ENCODE measurements around the gene CAMTA1. TPM values are rescaled to one million over a fixed set of nuclear protein-coding genes. Genes with fewer than 3 reads are reported as not detected.

Gene CAMTA1
- total RNA-seq, 1 donor from 2014 or later, result 34.4 TPM

DNA sequence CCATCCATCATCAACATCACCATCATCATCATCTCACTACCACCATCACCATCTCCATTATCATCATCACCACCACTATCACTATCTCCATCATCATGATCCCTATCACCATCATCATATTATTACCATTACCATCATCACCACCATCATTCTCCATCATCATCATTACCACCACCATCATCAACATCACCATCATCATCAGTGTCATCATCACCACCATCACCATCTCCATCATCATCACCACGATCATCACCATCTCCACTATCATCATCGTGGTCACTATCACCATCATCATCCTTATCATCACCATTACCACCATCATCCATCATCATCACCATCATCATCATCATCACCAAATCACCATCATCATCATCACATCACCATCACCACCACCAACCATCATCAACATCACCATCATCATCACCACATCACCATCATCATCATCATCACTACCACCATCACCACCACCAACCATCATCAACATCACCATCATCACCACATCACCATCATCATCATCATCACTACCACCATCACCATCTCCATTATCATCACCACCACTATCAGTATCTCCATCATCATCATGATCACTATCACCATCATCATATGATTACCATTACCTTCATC lies 783.8 kb downstream of the CAMTA1 start:
- ATAC-seq, result no peak

DNA sequence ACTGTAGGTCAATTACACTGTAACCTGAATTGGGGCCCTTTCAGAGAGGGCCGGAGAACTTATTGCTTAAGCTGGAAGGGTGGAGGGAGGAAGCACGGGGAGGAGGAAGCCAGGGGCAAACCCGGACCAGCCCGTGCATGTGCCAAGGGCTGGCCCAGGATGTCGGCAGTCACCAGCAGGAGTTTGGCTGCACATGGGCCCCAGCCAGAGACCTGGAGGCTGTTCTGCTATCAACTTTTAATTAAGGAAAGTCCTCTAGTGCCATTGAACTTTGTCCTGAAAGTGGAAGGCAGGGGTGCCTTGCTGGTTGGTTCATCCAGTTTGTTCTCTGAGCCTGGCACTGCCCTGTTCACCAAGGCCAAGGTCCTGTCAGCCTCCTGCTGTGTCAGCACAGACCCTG lies 785.1 kb downstream of the CAMTA1 start:
- ATAC-seq, result peak; percentile 57

DNA sequence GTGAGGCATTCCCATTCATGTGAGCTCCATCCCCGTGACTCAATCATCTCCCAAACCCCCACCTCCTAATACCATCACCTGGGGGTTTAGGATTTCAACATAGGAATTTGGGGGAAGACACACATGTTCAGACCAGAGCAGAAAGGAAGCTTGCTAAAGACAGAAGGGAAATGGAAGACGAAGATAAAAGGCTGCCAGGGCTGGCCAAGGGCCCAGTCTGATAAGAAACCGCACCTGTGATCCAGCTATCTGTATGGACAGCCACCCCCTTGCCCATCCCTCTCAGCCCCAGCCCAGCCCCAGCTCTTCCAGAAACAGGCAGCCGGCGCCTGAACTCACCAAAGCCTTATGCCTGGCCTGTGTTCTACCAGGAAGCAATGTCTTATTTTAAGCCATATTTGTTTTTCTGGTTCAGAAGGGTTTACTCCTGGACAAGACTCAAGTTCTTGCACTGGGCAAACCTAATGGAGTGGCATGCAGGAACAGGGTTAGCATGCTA lies 787.4 kb downstream of the CAMTA1 start:
- peak; percentile 58 for ATAC-seq

DNA sequence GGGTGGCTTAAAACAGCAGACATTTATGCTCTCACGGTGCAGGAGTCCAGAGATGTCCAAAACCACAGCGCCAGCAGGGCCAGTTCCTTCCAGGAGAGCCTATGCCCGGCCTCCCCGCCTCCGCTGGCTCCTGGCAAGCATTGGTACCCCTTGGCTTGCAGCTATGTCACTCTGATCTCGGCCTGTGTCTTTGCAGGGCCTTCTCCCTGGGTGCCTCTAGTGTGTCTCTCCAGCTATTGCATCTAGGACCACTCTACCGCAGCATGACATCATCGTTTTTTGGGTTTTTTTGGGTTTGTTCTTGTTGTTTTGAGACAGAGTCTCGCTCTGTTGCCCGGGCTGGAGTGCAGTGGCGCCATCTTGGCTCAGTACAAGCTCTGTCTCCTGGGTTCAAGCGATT lies 788.2 kb downstream of the CAMTA1 start:
- ATAC-seq, result no peak

DNA sequence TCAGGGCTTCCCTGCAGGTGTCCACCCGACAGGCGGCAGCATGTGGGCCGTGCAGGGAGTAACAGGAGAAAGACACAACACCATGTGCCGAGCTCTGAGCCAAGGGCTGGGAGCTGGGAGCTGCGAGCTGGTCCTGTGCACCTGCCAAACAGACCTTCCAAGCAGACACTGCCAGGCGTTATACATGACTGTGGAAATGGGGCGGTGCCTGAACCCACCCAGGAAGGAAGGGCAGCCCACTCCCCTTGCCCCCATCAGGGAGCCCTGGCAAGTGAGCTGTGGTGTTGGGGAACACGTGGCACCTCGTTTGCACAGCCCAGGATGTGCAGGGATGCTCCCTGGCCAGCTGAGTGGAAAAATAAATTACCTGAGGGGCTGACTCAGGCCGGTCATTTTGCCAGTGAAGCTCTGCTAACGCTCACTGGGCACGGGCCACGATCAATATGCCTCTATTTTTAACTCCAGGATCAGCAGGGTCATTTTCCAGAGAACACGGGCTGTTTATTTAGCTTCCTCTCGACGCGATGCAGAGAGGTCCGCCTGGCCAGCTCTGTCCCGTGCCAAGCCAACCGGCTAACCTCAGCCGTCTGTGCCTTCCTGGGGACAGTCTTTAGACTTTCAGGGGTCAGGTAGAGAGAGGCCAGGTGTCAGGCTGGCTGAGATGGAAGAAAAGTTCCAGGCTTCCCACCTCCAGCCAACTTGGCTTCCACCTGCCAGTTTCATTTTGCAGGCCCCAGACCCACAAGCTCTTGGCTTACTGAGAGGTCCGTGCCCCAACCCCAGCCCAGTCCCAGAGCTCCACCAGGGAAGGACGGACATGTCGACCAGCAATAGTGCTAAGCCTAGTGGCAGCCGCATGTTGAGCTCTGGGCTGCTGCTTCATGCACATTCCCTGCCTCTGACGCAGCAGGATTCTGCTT lies 789.1 kb downstream of the CAMTA1 start:
- no peak for ATAC-seq

DNA sequence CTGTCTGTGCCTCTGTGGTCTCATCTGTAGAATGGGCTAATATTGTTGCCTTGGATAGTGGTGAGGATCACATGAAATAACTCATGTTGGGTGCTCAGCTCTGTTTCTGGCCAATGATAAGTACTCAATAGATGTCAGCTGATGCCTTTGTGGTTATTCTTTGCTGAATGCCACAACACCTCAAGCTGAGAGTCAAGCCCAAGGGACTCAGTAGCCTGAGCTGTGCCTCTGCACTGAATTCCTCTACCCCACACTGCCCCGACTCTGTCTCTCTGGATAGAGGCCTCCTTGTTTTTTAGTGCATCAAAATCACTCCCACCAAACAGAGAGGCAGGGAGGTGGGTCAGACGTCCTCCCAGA lies 789.8 kb downstream of the CAMTA1 start:
- ATAC-seq, result no peak

DNA sequence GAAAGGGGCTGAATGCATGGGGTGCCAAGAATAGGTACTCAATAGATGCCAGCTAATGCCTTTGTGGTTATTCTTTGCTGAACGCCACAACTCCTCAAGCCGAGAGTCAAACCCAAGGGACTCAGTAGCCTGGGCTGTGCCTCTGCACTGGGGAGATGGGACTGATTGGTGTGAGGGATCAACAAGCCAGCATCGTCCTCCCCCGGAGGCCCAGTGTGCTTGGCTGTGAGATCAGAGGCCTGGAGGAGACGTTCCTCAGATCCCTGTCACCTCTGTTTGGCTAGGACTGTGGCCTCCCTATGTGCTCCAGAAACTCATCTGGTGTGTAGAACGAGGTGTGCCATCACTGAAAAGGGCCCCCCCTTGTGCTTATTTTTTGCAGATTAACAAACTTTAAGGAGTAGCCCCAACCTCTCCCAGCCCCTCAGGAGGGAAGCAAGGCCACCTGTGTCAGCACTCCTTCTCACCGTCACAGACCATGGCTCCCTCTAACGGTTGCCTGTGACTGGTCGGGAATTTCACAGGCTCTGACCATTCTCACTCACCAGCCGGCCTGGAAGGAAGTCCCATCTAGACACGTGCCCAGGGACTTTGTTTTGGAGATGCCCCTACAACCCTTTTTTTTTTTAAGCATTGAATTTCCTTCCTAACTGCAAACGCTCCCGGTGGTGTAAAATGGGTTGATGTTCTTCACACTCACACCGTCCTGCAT lies 791.8 kb downstream of the CAMTA1 start:
- no peak for ATAC-seq

DNA sequence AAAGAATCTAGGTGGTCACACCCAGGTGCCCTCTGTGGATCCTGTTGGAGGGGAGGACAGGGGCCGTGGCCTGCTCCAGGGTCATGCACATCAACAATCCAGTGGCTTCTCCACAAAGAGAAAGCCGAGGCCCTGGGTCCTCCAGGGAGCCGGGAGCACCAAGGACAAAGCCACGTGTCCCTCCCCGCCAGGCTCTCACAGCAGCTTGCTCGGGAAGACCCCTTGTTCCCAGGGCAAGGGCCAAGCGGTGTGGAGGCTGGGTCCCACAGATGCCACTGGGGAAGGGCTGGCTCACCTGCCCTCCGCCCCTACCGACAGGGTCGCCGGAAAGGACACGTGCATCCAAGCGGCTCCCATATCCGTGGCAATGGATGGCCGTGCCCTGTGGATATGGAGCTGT lies 793.0 kb downstream of the CAMTA1 start:
- ATAC-seq, result no peak

DNA sequence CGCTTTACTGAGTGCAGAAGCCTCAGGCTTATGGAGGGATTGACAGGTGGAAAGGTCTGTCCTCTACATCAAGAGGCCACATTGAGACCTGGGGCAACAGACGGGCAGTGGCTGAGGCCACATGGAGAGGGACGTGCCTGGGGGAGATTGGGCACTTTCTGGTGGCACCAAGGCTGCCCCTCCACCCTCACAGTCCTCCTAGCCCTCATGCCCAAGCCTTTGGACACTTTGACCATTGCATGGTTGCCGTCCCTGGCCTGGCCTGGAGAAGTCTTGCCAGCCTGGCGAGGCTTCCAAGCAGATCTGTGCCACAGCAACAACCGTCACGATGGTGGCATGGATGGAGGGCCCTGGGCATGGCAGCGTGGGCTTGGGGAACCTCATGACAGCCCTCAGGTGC lies 793.8 kb downstream of the CAMTA1 start:
- no peak for ATAC-seq

DNA sequence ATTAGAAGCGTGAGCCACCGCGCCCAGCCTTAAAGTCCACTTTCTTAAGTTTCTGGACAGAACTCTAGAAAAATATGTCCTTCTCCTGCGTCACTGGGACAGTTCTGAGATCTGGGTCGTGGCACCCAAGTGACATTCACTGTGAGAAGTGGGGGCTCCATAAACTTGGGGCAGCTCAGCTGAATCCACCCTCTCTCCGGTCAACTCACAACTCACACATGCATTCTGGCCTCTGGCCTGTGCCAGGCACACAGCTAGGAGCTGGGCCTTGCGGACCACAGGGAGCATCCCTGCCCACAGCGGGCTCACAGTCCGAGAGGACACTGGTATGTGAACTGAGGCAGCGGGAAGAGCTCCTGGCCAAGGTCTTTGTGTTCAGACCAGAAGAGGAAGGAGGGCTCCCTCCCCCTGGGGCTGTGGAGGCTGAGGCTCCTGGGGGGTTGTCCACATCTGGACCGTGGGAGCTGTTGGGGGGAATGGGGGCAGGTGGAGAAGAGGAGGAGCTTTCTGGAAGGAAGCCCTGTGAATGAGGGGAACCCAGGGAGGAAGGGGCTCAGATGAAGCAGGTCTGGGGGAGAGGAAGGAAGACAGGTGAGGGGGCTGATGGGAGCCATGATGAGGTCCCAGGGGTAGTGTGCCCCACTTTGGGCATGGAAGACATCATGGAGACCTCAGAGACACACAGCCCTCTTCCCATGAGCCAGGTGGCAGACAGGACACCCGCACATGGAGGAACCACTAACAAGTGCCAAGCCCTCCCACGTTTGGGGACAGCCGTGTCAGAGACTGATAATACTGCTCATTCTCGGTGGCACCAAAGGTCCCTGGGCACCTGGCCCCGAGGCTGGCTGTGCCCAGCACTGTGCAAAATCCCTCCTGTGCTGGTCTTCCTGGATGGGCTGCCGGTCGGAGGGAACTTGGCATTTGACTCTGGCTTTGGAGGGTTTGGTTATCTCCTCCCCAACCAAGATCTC lies 794.9 kb downstream of the CAMTA1 start:
- ATAC-seq, result no peak

DNA sequence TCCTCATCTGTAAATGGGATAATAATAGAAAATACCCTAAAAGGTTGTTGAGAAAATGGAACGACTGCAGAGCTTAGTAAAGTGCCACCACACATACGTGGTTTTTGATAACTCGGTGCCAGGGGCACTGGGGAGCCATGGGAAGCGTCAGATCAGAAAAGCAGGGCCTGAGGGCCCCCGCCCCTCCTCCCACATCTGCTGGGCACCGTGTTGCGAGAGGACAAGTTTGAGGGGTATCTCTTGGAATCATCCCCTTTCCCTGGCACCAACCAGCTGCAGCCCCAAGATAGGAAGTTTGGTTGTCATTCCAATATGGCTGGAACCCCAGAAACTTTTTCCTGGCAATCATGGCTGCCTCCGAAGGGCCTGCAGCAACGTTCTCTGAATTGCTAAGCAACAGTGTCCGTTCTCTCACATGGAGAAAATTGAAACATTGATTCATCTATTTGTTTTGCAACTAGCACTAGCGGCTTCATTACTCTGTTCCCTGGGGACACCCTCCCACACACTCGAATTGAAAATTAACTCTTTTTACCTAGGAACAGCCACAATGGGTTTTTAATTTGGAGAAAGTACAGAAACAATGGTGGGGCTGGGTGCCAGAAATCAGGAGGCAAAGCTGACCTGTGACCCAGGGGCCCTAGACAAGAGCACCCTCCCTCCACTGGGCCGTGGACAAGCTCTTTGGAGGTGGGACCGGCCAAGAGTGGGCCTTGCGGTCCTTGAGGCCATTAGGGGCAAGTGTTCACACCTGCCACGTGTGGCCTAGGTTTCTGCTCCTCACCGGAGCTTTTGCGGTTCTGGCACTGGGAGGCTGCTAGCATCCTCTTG lies 795.9 kb downstream of the CAMTA1 start:
- no peak for ATAC-seq

DNA sequence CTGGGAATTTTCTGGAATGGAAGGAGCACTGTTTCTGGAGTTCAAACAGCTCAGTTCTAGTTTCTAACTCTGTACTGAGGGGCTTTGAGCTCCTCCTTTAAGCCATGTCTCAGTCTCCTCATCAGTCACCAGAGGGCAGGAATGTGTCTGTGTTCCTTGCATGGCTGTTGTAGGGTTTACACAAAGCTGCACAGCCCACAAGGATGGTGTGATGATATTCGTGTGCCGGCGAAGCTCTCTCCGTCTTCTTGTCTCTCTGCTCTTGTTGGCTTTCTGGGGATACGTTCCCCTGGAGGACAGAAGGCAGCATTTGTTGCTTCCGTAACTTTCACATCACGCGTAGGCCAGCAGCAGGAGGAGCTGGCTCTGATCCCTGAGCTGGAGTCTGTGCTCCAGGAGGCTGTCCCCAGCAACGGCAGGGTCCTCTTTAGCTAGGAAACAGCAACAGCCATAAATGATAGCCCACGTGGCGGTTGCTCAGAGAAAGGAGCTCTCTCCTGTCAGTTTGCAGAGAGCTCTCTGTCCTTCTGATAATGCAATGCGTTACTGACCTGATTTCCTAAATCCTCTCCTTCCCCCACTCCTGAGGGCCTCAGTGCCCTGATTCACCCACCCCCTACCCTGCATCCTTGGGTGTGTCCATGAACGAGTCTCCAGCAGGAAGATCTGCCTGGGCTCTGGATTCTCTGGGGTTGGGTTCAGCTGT lies 796.7 kb downstream of the CAMTA1 start:
- no peak for ATAC-seq

DNA sequence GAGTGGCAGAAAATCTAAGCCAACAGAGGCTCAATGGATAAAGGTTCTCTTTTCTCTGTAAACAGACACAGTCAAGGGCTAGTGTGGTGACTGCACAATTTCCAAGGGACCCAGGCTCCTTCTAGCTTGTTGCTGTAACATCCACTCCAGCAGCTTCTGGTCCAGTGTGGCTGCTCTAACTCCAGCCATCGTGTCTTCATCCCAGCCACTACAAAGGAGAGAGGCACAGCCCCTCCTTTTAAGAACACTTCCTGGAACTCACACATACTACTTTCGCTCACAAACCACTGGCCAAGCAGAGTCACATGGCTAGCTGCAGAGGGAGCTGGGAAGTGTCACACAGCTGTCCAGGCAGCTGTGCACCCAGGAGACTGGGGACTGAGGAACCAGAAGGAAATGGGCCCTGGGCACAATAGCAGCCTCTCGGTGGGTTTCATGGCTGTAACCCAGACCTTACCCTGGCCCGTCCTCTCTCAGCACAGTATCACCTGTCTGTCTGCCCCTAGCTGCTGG lies 797.3 kb downstream of the CAMTA1 start:
- no peak for ATAC-seq

DNA sequence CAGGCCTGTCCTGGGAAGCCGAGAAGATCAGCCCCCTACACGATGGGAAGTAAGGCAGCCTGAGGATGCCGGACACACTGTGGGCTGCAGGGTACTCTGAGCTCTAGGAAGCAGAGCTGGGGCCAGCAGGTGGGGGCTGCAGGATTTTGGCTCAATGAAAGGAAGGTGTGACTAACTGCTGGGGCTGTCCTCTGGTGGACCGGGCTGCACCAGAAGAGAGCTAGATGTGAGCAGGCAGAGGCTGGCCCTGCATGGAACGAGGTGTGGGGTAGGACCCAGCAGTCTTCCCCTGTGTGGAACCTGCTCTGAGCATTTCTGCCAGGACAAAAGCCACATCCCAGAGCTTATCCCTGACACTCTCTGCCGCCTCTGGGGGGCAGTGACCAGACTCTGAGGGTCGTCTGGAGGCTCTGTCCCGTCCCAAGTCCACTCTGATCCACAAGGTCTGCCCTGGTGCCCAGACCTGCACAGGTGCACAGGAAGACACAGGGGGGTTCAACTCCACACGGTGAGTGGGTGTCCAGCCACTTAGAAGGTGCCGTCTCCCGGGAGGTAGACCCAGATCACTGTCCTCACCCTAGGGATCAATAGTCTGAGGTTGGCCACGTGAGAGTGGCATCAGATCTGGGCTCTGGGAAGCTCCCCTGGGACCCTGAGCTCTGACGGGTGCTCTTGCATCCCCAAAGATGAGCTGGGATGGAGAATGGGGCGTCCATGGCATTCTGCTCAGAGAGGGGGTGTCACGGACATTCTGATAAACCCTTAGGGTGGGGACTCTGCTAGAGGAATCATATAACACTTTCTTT lies 798.2 kb downstream of the CAMTA1 start:
- ATAC-seq, result no peak

DNA sequence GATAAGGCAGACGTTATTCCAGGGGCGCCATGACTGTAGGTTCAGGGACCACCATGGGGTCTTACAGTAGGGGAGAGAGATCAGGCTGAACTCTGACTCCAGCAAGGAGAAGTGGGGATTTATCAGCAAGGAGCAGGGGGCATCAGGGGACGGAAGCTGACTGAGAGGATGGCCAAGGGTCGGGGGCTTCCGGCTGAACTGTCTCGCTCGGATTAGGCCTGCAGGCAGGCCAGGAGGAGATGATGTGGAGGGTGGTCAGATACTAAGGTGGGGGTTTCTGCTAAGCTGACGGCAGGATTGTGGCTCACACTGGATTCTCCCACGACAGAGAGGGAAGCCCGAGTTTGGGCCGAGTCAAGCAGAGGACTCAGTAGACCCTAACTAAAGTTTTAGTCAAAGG lies 798.9 kb downstream of the CAMTA1 start:
- no peak for ATAC-seq

DNA sequence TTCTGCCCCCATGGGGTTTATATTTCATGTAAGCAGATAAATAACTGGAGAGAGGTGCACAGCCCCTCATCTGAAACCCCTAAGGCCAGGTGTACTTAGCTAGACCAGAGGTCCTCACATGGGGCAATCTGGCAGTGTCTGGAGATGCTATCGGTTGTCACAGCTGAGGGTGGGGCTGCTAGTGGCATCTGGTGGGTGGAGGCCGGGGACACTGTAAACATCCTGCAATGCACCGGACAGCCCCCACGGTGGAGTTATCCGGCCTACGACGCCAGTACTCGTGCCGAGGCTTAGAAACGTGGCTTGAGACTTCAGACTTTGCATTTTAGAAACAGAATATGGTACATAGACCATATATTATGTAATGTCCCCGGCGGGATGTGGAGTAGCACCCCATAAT lies 799.4 kb downstream of the CAMTA1 start:
- no peak for ATAC-seq

DNA sequence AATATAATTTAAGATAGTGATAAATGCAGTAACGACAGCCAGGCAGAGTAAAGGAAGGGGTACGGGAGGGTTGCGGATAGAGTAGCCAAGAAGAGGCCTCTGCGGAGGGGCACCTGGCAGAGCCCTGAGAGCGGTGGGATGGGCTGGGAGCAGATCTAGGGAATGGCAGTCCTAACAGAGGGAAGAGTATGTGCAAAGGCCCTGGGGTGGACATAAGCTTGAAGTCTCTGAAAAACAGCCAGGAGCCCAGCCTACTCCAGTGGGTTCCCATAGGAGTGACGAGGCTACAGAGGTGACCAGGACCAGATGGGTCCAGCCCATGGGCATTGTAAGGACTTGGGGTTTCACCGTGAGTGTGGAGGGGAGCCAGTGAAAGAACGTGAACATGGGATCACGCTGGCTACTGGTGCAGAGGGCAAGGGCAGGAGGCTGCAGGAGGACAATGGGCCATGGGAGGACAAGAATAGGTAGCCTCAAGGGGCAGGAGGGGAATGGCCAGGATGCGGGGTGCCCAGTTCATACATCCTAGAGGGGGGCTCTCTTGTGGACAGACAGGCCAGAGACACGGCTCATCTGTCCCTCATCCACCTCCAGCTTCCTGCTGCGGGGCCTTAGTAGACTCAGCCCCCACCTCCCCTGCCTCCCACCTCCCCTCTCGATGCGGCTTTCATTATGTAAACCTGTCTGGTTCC lies 800.1 kb downstream of the CAMTA1 start:
- ATAC-seq, result no peak

DNA sequence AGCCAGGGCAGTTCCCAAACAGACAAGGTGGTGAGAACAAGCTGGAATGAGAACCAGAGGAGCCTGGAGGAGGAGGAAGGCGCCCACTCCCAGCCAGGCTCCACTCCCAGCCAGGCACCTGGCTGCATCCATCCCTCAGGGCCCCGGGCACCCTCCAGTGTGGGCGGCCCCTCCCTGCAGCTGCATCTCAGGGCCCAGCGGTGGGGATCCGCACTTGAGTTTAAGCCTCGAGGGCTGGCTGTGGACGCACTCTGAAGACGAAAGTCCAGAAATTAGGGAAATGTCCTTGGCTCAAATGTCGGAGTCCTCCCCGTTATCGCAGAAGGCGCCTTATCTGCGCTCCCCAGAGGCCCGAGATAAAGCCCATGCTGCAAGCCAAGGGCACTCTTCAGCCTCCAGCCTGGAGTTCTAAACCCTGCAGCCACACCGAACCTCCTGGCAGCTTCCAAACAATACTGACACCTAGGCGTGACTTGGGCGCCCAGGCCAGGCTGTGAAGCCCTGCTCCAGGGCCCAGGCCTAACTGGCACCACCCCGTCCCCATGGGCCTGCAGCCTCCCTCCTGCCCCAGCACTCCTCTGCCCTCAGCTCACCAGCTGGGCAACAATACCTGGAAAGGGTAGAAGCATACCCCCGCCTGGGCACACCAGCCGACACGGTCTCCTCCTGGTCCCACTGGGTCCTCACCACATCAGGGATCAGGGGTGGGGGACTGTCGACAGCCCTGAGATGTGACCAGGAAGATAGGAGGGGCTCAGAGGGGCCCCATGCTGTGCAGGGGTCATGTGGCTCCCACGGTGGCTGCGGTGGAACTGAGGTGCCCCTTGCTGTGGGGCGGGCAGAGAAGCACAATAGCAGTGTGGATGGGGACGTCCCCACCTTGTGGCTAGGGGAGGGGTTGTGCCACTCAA lies 801.0 kb downstream of the CAMTA1 start:
- no peak for ATAC-seq
